HUES64 (cell line): ENCODE measurements around the gene CHRNA9.

ENCODE experiments used
- H3K27ac ChIP-seq: 2 replicates; pipeline ENCODE4 v1.7.0; 2013; ENCODE audit warnings: low read depth, low read length, inconsistent platforms
- H3K27me3 ChIP-seq: 2 replicates; pipeline ENCODE4 v1.6.1; 2013; ENCODE audit warnings: mild to moderate bottlenecking, low read length; ENCODE audit not compliant: insufficient read depth
- H3K36me3 ChIP-seq: 2 replicates; pipeline ENCODE4 v1.6.1; 2013; ENCODE audit warnings: mild to moderate bottlenecking, low read length; ENCODE audit not compliant: insufficient read depth
- H3K4me1 ChIP-seq: 2 replicates; pipeline ENCODE4 v1.6.1; 2013; ENCODE audit warnings: mild to moderate bottlenecking, low read length, moderate library complexity; ENCODE audit not compliant: insufficient read depth
- H3K4me3 ChIP-seq: 2 replicates; pipeline ENCODE4 v1.5.1; 2013; ENCODE audit warnings: mild to moderate bottlenecking, low read length, moderate library complexity
- H3K9ac ChIP-seq: 2 replicates; pipeline ENCODE4 v1.6.1; 2013; ENCODE audit warnings: mild to moderate bottlenecking, low read depth, low read length
- H3K9me3 ChIP-seq: 2 replicates; pipeline ENCODE4 v1.6.1; 2013; ENCODE audit warnings: low read depth, low read length; ENCODE audit not compliant: insufficient read depth
- WGBS: fragments of 150-250, 120-280 bp; methylation state at CpG from one replicate; pipeline ENCODE4 v1.1.7; 2013; ENCODE audit warnings: missing lambda C conversion rate; 5-methylcytosine and 5-hydroxymethylcytosine counted together

The CHRNA9 gene

DNA sequence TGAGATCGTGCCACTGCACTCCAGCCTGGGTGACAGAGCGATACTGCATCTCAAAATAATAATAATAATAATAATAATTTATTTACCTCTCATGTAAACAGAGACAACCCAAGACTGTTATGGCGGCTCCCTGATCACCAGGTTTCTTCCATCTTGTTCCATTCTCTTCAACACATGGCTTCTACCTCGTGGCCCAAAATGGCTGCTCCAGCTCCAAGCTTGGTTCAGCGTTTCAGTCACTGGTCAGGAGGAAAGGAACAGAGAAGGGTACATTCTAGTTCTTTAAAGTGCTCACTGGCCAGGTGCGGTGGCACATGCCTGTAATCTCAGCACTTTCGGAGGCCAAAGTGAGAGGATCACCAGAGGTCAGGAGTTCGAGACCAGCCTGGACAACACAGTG, 24.9 kb upstream of the CHRNA9 start:
- no peak overlapping the region; the same call in 1 of the 2 replicates for H3K27ac ChIP-seq
- WGBS = 94% methylated on average over 6 of the region's 8 CpGs

DNA sequence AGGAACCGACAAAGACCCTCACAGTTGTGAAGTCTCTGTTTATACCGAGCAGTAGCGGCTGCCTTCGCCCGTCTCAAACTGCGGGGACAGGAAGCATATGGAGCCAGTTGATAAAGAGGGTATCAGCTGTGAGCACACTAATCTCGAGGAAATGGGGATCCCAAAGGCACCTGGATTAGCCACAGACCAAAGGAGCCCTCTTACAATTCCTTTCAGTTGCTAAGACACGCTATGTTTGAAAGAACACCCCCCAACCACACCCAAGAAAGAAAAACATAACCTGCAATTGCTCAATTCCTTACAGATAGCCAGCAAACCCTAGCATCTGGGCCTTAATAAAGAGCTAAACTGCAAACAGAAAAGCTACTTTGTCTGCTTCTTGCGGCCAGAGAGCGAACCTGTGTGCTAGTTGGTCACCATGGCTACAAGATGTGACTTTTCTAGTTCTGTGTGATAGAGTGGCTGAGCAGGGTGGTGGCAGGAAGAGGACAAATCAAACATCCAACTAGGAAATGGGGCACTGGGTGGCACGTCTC, 23.3 kb upstream of the CHRNA9 start:
- 89% methylated on average over 11 of the region's 11 CpGs for WGBS
- H3K36me3 ChIP-seq = no peaks in the 10 kb centered on the region
- H3K9ac ChIP-seq = no peak overlapping the region
- no peak overlapping the region for H3K27ac ChIP-seq
- H3K4me1 ChIP-seq = peaks cover 38% of the 10 kb centered on the region
- no peaks in the 10 kb centered on the region for H3K9me3 ChIP-seq
- H3K27me3 ChIP-seq = no peaks in the 10 kb centered on the region
- no peak overlapping the region for H3K4me3 ChIP-seq

More for the DNA sequence above, 24.9 kb upstream of the CHRNA9 start:
- Histone ChIP-seq H3K9me3 (no peaks in the 10 kb centered on the region), H3K4me1 (peaks cover 39% of the 10 kb centered on the region), H3K27me3 (no peaks in the 10 kb centered on the region), H3K4me3 (no peak overlapping the region), H3K9ac (no peak overlapping the region), H3K36me3 (no peaks in the 10 kb centered on the region)

DNA sequence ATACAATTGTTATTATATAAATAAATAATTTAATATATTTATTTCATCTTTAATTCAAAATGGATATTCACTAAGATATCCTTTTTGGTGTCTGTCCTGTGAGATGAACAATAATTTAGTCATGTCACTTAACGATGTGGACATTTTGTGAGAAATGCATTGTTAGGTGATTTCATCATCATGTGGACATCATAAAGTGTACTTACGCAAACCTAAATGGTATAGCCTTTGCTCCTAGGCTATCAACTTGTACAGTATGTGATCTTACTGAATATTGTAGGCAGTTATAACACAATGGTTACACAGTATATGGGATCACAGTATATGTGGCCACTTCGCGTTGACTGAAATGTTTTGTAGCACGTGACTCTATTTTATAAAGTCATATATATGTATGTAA, 20.2 kb upstream of the CHRNA9 start:
- Histone ChIP-seq H3K4me1 (peaks cover 16% of the 10 kb centered on the region), H3K9ac (no peak overlapping the region), H3K36me3 (no peaks in the 10 kb centered on the region), H3K9me3 (no peaks in the 10 kb centered on the region), H3K4me3 (no peak overlapping the region), H3K27me3 (no peaks in the 10 kb centered on the region), H3K27ac (no peak overlapping the region)
- WGBS = 97% methylated on average over 2 of the region's 5 CpGs

DNA sequence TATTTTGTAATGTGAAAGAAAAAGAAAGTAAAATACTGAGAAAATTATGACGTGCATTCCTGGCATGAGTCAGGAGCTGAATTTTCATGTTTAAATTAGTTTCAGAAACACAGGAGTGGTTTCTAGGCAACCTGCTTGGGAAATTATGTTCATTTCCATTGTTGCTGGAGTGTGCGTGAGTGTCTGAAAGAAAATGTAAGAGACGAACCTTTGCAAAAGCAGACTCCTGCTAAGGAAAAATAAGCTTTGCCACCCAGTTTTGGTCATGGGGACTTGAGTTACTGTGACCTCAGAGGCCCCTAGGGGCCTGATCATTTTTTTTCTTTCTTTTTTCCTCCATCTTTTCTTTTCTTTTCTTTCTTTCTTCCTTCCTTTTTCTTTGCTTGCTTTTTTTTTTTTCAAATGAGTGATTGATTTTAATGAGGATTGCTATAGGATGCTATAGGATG, 18.8 kb upstream of the CHRNA9 start:
- H3K27me3 ChIP-seq = no peaks in the 10 kb centered on the region
- no peak overlapping the region for H3K4me3 ChIP-seq
- H3K4me1 ChIP-seq = peaks cover 17% of the 10 kb centered on the region
- H3K9me3 ChIP-seq = no peaks in the 10 kb centered on the region
- H3K9ac ChIP-seq = no peak overlapping the region; the same call in 1 of the 2 replicates
- H3K36me3 ChIP-seq = no peaks in the 10 kb centered on the region
- WGBS = 81% methylated on average over 3 of the region's 3 CpGs
- no peak overlapping the region; the same call in 1 of the 2 replicates for H3K27ac ChIP-seq

DNA sequence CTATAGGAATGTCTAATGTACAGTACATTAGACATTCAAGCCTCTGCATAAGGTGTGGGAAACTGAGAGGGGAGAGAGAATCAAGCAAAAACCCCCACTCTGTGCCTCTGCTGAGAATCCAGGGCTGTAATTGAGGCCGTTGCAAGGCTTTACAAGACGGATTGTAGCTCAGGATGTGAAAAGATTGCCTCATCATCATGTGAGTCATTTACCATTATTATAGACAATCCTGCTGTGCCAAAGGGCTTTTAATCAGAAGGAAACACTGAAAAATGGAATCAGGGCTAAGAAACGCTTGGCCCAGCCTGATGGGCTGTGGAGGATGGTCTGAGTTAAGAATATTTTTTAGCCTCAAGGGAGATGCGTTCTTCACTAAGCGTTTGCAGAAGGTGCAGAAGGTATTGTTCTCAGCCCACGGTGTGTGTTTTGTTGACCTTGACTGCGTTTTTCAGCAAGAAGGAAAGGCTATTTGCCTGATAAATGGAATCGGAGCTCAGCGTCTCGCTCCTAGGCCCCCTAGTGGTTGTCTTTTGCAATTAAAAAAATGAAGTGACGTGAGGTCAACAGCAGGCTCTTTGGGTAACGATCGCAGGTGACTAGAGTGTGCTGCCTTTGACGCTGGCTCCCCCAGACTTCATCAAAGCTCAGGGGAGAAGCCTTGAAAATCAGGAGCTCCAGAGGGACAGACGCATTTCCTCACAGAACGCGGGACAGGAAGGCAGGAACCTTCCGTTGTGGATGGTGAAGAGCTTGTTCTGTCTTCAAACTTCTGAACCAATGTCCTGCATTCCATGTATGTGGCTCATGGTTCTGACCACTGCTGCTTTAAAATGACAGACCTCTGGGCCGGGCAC, 18.1 kb upstream of the CHRNA9 start:
- H3K27ac ChIP-seq = 0 out of 2 replicates have a peak overlapping the region, but pooled peaks have one; percentile 11
- no peaks in the 10 kb centered on the region for H3K9me3 ChIP-seq
- no peaks in the 10 kb centered on the region for H3K27me3 ChIP-seq
- H3K9ac ChIP-seq = peak overlapping the region; percentile 39; the same call in 1 of the 2 replicates
- no peaks in the 10 kb centered on the region for H3K36me3 ChIP-seq
- H3K4me1 ChIP-seq = peaks cover 19% of the 10 kb centered on the region
- WGBS = 20% methylated on average over 19 of the region's 19 CpGs
- peak overlapping the region; percentile 15; the same call in 1 of the 2 replicates for H3K4me3 ChIP-seq

DNA sequence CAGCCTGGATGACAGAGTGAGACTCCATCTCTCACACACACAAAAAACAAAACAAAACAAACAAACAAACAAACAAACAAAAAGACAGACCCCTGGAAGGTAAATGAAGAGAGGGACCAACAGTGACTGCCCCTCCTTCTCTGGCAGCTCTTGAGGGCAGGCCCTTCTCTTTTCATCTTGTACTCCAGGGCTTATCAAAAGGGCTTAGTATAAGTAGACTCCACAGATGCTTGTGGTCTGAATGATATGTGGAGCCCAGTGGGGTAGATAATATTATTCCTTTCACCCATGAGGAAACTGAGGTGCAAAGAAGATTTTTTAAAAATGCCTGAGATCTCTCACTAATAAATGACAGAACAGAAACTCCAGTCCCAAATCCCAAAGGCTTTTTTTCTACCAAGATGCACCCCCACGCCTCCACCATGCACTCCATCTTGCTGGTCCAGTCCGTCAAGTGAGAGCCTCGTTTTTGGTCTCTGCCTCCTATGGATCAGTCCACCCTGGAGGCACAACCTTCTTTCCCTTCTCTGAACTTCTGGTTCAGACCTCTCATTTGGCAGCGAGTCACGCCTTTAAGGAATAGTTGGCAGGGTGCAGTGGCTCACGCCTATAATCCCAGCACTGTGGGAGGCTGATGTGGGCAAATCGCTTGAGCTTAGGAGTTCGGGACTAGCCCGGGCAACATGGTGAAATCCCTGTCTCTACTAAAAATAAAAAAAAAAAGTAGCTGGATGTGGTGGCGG, 17.0 kb upstream of the CHRNA9 start:
- WGBS = 91% methylated on average over 10 of the region's 10 CpGs
- Histone ChIP-seq H3K36me3 (no peaks in the 10 kb centered on the region), H3K9ac (no peak overlapping the region), H3K9me3 (no peaks in the 10 kb centered on the region), H3K4me3 (no peak overlapping the region), H3K27me3 (no peaks in the 10 kb centered on the region), H3K4me1 (peaks cover 23% of the 10 kb centered on the region), H3K27ac (no peak overlapping the region)

DNA sequence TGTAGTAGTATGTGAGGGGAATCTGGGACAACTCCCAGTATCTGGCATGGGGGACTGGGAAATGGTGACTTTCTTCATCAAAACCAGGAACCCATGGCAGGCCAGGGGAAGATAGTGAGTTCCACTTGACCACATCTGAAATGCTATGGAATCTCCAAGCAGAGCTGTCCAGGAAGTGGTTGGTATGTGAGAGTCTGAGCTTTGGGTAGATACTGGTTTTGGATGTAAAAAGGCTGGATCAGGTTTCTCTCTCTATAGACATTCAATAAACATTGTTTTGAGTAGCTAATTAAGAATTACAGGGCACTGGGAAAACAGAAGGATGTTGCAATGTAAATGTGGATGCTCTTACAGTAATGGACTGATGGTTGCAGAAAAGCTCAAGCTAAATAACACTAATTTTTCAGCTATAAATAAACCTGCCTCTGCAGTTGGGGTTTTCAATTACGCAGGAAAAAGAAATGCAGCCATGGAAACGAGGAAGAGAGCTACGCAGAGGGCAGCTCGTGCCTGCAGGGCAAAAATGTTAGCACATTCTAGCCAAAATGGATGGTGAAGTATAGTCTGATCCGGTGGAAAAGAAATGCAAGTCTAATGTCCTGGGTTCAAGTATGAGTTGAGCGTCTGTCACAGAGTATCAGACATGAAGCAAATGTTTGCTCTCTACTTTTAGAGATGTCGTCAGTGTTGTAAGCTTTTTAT, 13.4 kb upstream of the CHRNA9 start:
- 86% methylated on average over 7 of the region's 7 CpGs for WGBS
- H3K4me3 ChIP-seq = no peak overlapping the region
- no peaks in the 10 kb centered on the region for H3K9me3 ChIP-seq
- no peaks in the 10 kb centered on the region for H3K27me3 ChIP-seq
- H3K27ac ChIP-seq = no peak overlapping the region
- H3K4me1 ChIP-seq = peaks cover 24% of the 10 kb centered on the region
- H3K36me3 ChIP-seq = no peaks in the 10 kb centered on the region
- no peak overlapping the region for H3K9ac ChIP-seq

DNA sequence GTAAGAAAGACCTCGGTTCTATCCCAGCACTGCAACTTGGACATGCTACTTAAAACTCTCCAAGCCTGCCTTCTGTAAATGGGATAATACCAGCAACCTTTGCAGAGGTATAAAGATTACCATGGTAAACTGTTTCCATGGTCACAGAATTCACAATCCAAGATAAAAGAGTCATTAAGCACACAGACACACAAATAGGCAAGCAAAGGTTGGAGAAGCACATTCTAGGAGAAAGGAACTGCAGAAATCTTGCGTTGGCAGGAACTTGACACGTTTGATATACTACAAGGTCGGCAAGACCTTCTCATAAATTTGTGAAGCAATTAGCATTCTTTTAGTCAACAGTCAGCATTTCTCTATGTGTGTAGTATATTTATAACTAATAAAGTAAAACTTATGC, 12.3 kb upstream of the CHRNA9 start:
- WGBS = 92% methylated on average over 4 of the region's 4 CpGs
- H3K36me3 ChIP-seq = no peaks in the 10 kb centered on the region
- H3K27me3 ChIP-seq = no peaks in the 10 kb centered on the region
- no peak overlapping the region for H3K4me3 ChIP-seq
- H3K4me1 ChIP-seq = peaks cover 19% of the 10 kb centered on the region
- H3K27ac ChIP-seq = no peak overlapping the region
- H3K9ac ChIP-seq = no peak overlapping the region
- no peaks in the 10 kb centered on the region for H3K9me3 ChIP-seq

DNA sequence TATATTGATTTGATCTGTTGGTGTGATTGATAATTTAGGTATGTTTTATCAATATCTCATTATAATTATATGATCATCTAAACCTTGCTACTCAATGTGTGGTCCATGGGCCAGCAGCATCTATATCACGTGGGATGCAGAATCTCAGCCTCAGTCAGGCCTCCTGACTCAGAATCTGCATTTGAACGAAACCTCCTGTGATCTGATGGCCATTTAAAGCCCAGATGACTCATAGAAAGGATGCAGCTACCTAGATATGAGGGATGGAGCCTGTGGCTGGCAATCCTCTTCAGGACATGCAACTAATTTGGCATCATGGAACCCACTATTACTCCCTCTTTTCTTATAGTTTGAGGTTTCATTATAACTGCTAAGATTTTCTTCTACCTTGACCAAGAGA, 11.3 kb upstream of the CHRNA9 start:
- Histone ChIP-seq H3K9me3 (no peaks in the 10 kb centered on the region), H3K36me3 (no peaks in the 10 kb centered on the region), H3K9ac (no peak overlapping the region), H3K4me3 (no peak overlapping the region), H3K27me3 (no peaks in the 10 kb centered on the region), H3K4me1 (peaks cover 19% of the 10 kb centered on the region), H3K27ac (no peak overlapping the region)
- 39% methylated on average over 2 of the region's 2 CpGs for WGBS

DNA sequence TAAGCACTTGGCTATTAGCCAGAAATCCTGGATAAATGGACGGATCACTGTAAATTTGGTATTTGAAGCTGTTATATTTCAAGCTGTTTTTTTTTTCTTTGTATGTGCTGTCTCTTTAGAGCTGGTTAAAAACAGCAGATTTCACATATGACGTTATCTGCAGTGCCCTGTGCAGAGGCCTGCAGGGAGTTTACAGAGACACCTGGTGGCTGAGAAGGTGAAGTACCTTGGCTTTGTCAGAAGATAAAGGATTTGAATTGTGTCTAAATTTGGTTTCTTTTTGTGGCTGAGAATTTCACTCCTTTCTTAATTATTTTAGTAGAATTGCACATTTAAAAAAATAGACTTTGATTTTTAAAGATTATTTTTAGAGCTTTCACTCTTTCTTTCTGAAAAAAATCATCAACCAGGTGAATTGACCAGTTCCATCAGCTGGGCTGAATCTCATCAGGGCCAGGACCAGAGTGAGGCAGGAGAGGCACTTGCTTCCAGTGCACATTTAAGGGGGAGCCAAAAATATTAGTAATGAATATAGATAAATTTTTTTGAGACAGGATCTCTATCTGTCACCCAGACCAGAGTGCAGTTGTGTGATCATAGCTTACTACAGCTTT, 9.6 kb upstream of the CHRNA9 start:
- Histone ChIP-seq H3K36me3 (no peaks in the 10 kb centered on the region), H3K27me3 (no peaks in the 10 kb centered on the region), H3K4me3 (no peak overlapping the region), H3K9ac (no peak overlapping the region), H3K27ac (no peak overlapping the region), H3K4me1 (peaks cover 19% of the 10 kb centered on the region), H3K9me3 (no peaks in the 10 kb centered on the region)
- 40% methylated on average over 2 of the region's 2 CpGs for WGBS
